Fibroblast of lung (primary cell): Measurements from ENCODE around the gene CYTH1.

Experiments used
- EZH2 ChIP-seq: IDR thresholded peaks from 2 replicates; pipeline ENCODE4 v1.5.1; 2012; ENCODE audit warnings: low read length, control low read depth, mild to moderate bottlenecking; ENCODE audit errors: missing control alignments
- TF ChIP-seq, protein P1 (sequence below), 2 donors: IDR thresholded peaks in 1 of 2; conservative IDR thresholded peaks in 1 of 2; 1 replicate in 1 of 2; 2 replicates in 1 of 2; pipeline ENCODE4 v1.5.1; 2011 to 2012; ENCODE audit warnings: low read length in 2 of 2, control low read depth in 1 of 2, inconsistent platforms in 1 of 2, low read depth in 1 of 2, mild to moderate bottlenecking in 1 of 2

DNA sequence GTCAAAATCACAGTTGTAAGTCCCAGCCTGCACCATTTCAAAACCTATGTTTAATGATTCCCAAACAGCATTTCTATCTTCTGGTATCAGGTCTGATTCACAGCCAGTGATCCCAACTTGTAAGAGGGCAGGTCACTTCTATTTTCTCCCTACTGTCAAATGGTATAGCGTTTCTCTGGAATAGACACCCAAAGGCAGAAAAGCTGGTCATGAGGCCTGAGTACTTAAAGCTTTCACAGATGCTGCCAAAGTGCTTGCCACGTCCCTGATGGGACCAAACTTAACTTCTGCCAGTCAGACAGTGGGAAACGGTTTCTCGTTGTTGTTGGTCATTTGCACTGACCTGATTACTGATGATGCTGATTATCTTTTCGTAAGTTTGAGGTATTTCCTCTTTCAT, 43.4 kb downstream of the CYTH1 start:
- TF ChIP-seq, protein P1, sequence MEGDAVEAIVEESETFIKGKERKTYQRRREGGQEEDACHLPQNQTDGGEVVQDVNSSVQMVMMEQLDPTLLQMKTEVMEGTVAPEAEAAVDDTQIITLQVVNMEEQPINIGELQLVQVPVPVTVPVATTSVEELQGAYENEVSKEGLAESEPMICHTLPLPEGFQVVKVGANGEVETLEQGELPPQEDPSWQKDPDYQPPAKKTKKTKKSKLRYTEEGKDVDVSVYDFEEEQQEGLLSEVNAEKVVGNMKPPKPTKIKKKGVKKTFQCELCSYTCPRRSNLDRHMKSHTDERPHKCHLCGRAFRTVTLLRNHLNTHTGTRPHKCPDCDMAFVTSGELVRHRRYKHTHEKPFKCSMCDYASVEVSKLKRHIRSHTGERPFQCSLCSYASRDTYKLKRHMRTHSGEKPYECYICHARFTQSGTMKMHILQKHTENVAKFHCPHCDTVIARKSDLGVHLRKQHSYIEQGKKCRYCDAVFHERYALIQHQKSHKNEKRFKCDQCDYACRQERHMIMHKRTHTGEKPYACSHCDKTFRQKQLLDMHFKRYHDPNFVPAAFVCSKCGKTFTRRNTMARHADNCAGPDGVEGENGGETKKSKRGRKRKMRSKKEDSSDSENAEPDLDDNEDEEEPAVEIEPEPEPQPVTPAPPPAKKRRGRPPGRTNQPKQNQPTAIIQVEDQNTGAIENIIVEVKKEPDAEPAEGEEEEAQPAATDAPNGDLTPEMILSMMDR (conservative IDR thresholded peaks at IDR 0.05 in 1 of 2, IDR thresholded peaks at IDR 0.05 in 1 of 2; ENCODE audit: low read depth in 1 of 2, low read length in 2 of 2): no peak
- no peak for TF ChIP-seq EZH2
